ENCODE results near the gene DIPK2B. TPM values are rescaled to one million over a fixed set of nuclear protein-coding genes. Genes with fewer than 3 reads are reported as not detected.

Gene DIPK2B
- total RNA-seq, 4 donors from 2014 or later: 3.1 to 10.9 (median 6.8) TPM

- no peak overlapping the region for H3K4me3 ChIP-seq (ENCODE audit: low read depth, poor library complexity, severe bottlenecking)
- no peak for TF ChIP-seq CTCF (IDR thresholded peaks at IDR 0.05)
- TF ChIP-seq POLR2A (IDR thresholded peaks at IDR 0.05): no peak
- no peak for DNase-seq (ENCODE audit: low spot score in 2 of 2)
- intact Hi-C loops (cut with DNase I; ENCODE audit: low total_unique reads): no loop called here
- 81 to 96% methylated on average over 2 of the region's 2 CpGs for WGBS, 2 donors
Observed at GRCh38 chrX:45184211-45184610, 16.5 kb downstream of the DIPK2B start.

- TF ChIP-seq POLR2A (IDR thresholded peaks at IDR 0.05) (no peak), CTCF (IDR thresholded peaks at IDR 0.05) (no peak)
- WGBS, 2 donors: 43 to 46% methylated on average over 1 of the region's 1 CpG
- no peak overlapping the region for H3K4me3 ChIP-seq (ENCODE audit: low read depth, poor library complexity, severe bottlenecking)
- intact Hi-C loops (cut with DNase I; ENCODE audit: low total_unique reads): no loop called here
- no peak for DNase-seq (ENCODE audit: low spot score in 2 of 2)
Observed at GRCh38 chrX:45172890-45173289, 27.8 kb downstream of the DIPK2B start.

GRCh38 chrX:45166781-45167180 is 33.9 kb downstream of the DIPK2B start:
- 49 to 62% methylated on average over 2 of the region's 2 CpGs for WGBS, 2 donors
- no peak for TF ChIP-seq CTCF (IDR thresholded peaks at IDR 0.05)
- TF ChIP-seq POLR2A (IDR thresholded peaks at IDR 0.05): no peak
- intact Hi-C loops (cut with DNase I; ENCODE audit: low total_unique reads): no loop called here
- DNase-seq (ENCODE audit: low spot score in 2 of 2): no peak
- no peak overlapping the region for H3K4me3 ChIP-seq (ENCODE audit: low read depth, poor library complexity, severe bottlenecking)

- TF ChIP-seq POLR2A (IDR thresholded peaks at IDR 0.05): no peak
- no peak for TF ChIP-seq CTCF (IDR thresholded peaks at IDR 0.05)
- no peak overlapping the region for H3K4me3 ChIP-seq (ENCODE audit: low read depth, poor library complexity, severe bottlenecking)
- 83 to 96% methylated on average over 6 of the region's 6 CpGs for WGBS, 2 donors
- DNase-seq (ENCODE audit: low spot score in 2 of 2): no peak
- intact Hi-C loops (cut with DNase I; ENCODE audit: low total_unique reads): no loop called here
Observed at GRCh38 chrX:45165726-45166125, 35.0 kb downstream of the DIPK2B start.

- DNase-seq (ENCODE audit: low spot score in 2 of 2): no peak
Observed at GRCh38 chrX:45164995-45165394, 35.7 kb downstream of the DIPK2B start.

More at GRCh38 chrX:45164995-45165394, 35.7 kb downstream of the DIPK2B start:
- no peak for TF ChIP-seq POLR2A (IDR thresholded peaks at IDR 0.05)
- TF ChIP-seq CTCF (IDR thresholded peaks at IDR 0.05): no peak
- WGBS, 2 donors: 100% methylated on average over 1 of the region's 1 CpG
- intact Hi-C loops (cut with DNase I; ENCODE audit: low total_unique reads): no loop called here
- H3K4me3 ChIP-seq (ENCODE audit: low read depth, poor library complexity, severe bottlenecking): no peak overlapping the region

All from lower leg skin (tissue), 4 donors.